Measurements from ENCODE around the gene MYOM3.
A peak's percentile ranks its signal among the peaks of the same experiment; 100 is the strongest.
"Not testable (repeated sequence)": the region's sequence is repeated elsewhere in the genome, so short reads cannot be mapped to it uniquely, and the experiment has no call there.

The MYOM3 gene

GRCh38 chr1:24069817-24070216, 42.1 kb downstream of the MYOM3 start:
- no peak for DNase-seq

GRCh38 chr1:24067978-24068377, 44.0 kb downstream of the MYOM3 start:
- DNase-seq, result no peak

DNA sequence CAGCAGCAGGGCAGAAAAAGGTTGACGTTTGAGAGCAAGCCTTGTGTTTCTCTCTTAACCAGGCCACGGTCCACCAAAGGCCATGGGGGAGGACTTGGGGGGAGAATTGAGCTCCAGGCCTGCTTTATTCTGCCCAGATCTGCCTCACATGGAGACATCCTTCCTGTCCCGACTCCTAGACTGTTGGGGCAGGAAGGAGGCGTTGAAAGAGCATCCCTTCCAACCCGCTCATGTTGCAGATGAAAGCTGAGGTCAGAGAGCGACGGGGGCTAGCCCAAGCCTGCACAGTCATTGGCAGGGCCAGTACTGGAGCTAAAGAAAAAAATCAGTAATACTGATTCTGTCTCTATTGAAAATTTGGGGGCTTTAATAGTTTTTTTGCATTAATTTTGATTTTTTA, 46.6 kb downstream of the MYOM3 start:
- DNase-seq, result no peak

DNA sequence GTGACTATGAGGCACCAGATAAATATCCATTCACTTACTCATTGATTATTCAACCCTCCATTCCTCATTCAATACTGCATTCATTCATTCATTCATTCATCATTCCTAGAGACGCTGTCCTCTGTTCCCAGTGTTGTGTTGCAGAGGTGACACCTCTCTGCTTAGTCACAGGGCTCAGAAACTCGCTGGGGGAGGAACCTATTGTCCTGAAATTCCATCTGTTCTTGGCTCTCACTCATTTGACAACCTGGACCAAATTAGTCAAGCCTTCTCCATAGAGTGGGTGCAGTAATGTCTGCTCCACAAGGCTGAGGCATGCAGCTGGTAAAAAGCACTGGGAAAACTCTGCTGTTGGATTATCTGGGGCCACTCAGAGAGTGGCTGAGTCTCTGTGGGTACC, 49.7 kb downstream of the MYOM3 start:
- no peak for DNase-seq

DNA sequence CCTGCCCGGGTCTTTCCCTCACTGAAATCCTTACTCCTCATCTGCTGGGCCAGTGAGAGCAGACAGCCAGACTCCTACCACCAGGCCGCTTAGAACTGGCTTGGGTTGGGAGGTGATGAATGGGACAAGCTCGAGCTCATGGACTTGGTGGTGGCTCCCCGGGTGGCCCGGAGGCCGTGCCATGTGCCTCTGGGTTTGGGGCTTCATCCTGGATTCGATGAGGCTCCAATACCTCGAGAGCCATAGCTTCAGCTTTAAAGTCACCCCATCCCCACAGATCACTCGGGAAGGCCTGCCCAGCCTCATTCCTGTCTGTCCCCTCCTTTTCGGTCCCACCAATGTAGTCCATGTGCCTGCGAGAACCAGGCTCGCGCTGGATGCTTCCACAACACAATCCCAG, 51.5 kb downstream of the MYOM3 start:
- DNase-seq, result no peak

- DNase-seq, result no peak
Measured at GRCh38 chr1:24058671-24059455, 53.1 kb downstream of the MYOM3 start.

DNA sequence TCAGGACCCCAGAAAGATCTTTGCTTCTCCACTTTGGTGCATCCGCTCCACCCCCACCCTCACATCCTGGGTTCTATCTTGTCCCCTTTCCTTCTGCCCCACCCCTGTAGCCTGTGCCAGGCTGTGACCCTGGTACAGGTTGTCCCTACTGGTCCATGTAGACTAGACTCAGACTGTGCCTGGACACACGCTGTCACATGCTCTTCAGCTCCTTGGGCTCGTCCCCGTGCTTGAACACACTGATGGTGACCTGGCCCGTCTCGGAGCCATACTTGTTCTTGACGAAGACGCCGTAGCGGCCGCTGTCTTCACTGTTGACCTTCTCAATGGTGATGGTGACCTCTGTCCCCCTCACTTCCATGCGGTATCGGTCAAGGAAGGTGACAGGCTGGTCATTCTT, 54.8 kb downstream of the MYOM3 start:
- no peak for DNase-seq

DNA sequence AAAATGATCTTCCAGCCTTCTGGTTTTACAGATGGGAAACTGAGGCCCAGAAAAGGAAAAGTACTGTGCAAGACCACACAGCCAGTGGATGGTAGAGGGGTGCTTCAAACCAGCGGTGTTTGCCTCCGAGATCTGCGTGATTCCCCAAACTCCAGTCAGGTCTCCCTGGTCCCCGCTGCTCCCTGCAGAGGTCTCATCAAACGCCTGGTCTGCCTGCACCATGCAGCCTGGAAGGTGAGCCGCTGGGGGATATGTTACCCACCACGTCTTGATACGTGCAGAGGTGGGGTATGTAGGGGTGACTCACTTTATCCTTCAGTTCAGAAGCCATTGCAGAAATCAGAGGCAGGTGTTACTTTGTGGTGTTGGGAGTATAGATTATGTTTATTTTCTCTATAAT, 56.3 kb downstream of the MYOM3 start:
- DNase-seq, result no peak

- peak; percentile 58 for DNase-seq
Measured at GRCh38 chr1:24052220-24052619, 59.7 kb downstream of the MYOM3 start.

DNA sequence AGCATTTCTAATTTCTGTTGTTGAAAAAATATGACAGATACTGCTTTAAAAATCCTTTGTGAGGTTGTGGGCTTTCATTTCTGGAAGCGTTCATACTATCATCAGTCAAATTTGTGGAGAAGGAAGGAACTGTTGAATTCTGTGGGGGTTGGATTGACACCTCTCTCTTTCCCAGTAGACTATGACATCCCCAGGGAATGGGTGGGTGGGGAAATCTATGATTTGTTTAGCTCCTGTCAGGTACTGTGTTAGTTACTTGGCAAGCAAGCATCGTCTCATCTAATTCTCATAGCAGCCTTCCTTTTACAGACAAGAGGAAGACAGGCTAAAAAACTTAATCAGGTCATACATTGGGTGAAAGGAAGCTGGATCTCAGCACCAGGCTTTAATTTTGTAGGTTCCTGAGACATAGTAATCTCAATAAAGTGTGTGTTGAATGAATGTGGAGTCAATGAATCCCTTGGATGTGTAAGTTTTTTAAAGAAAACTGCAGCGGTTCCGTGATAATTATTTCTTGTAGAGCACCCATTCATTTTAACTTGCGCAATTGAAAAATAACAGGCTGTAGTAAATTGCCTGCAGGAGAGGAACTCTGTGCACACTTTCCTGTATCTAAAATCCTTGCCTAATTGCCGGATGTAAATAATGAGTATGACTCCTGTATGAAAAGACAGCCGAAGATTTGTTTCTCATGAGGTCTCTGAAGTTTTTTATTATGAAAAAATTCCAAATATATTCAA, 60.6 kb downstream of the MYOM3 start:
- no peak for DNase-seq

GRCh38 chr1:24049733-24050132, 62.2 kb downstream of the MYOM3 start:
- no peak for DNase-seq

- DNase-seq, result not testable (repeated sequence)
Measured at GRCh38 chr1:24048894-24049293, 63.0 kb downstream of the MYOM3 start.

DNA sequence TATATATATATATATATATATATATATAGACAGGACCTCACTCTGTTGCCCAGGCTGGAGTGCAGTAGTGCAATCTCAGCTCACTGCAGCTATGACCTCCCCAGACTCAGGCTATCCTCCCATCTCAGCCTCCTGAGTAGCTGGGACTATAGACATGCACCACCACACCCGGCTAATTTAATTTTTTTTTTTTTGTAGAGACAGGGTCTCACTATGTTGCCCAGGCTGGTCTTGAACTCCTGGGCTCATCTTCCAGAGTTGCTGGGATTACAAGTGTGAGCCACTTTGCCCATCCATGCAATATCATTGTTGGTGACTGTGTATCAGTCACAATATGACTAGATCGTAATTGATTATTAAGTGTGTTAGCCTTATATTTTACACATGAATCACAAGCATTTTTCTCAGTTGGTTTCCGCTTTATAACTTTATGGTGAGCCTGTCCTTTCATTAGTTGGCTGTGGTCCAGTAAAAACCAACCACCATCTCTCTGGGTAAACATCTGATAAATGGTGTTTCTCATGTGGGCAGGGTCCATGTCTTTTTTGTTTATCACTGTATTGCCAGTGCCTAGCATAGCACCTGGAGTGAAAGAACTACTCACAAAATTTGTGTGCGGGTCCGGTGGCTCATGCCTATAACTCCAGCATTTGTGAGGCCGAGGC, 63.6 kb downstream of the MYOM3 start:
- peak; percentile 17 for DNase-seq

- peak; percentile 60 for DNase-seq
Measured at GRCh38 chr1:24047110-24047477, 64.8 kb downstream of the MYOM3 start.

GRCh38 chr1:24045771-24046170, 66.2 kb downstream of the MYOM3 start:
- no peak for DNase-seq

- DNase-seq, result not testable (repeated sequence)
Measured at GRCh38 chr1:24044672-24045071, 67.3 kb downstream of the MYOM3 start.

- no peak for DNase-seq
Measured at GRCh38 chr1:24043345-24044032, 68.4 kb downstream of the MYOM3 start.

DNA sequence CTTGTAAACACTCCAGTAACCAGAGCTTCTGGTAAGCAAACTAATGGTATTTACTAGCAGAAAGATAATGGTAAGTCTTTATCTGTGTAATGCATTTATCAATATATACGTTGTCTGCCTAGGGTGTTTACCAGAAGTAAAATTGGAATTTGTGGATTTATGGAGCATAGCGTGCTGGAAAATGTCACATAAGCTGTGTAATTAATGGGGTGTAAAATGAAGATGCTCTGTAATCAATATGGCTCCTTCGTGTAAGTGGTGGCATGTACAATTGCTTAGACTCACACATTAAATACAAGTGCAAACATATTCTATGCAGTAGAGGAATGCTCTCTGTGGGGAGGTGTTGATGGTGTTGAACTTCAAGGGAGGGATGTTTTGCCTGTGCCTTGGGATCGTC, 69.6 kb downstream of the MYOM3 start:
- no peak for DNase-seq

DNA sequence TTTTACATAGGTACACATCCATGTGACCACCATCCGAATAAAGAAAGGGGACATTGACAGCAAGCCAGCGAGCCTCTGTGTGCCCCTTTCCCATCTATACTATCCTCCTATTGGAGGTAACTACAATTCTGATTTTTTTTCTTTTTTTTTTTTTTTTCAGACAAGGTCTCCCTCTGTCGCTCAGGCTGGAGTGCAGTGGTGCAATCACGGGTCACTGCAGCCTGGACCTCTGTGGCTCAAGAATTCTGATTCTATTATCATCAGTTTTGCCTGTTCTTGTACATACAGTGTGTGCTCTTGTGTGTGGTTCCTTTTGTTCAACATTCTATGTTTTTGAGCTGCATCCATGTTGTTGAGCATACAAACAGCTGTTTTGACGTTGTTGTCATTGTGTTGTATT, 75.8 kb downstream of the MYOM3 start:
- no peak for DNase-seq

DNA sequence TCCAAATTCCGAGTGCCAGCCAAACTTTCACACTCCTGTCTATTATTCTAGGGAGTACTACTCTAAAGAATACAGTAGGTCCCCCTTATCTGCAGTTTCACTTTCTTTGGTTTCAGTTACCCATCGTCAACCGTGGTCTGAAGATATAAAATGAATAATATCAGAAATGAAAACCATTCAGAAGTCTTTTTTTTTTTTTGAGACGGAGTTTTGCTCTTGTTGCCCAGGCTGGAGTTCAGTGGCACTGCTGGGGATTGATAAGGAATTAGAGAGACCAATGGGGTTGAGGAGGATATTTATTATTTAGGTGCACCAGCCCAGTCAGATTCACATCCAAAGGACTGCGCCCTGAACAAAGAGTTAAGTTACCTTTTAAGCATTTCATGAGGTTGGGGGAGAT, 79.0 kb downstream of the MYOM3 start:
- DNase-seq, result no peak

- DNase-seq, result not testable (repeated sequence)
Measured at GRCh38 chr1:24030976-24031516, 80.9 kb downstream of the MYOM3 start.

GRCh38 chr1:24027838-24028468, 84.0 kb downstream of the MYOM3 start:
- DNase-seq, result peak; percentile 71

Data from fibroblast of skin of scalp (primary cell).